GM19324 (cell line): Measurements from ENCODE around the gene CCDC92.
"Not testable (repeated sequence)": the region's sequence is repeated elsewhere in the genome, so short reads cannot be mapped to it uniquely, and the experiment has no call there.

ENCODE experiments used
- ATAC-seq: cut with Tn5 transposase; IDR thresholded peaks from one replicate; pipeline ENCODE4 v1.9.1; 2021; ENCODE audit warnings: mild to moderate bottlenecking, moderate library complexity; ENCODE audit not compliant: unreplicated experiment, low FRiP score

Gene CCDC92

GRCh38 chr12:123951467-123951866, 21.2 kb downstream of the CCDC92 start:
- ATAC-seq: no peak

- ATAC-seq: no peak
These were observed 21.9 kb downstream of the CCDC92 start for GRCh38 chr12:123950476-123951349.

- no peak for ATAC-seq
These were observed 22.9 kb downstream of the CCDC92 start for GRCh38 chr12:123949770-123950165.

- no peak for ATAC-seq
These were observed 23.5 kb downstream of the CCDC92 start for GRCh38 chr12:123948796-123949769.

DNA sequence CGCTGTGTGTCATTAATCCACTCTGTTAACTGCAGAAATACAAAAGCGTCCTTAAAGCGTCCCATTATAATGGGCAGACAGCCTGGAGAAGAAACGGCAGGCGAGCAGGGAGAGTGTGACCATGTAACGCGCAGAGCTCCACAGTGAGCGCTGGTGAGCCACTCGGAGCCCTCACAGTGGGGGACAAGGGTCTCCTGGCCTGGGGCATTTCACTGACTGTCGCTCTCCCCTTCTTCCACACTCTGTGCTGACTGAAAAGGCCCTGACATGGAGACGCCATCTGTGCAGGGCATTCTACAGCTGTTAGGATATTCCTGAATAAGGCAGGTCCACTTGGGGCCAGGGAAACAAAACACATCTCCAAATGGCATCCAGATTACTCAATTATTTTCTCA, 24.2 kb downstream of the CCDC92 start:
- ATAC-seq: no peak

DNA sequence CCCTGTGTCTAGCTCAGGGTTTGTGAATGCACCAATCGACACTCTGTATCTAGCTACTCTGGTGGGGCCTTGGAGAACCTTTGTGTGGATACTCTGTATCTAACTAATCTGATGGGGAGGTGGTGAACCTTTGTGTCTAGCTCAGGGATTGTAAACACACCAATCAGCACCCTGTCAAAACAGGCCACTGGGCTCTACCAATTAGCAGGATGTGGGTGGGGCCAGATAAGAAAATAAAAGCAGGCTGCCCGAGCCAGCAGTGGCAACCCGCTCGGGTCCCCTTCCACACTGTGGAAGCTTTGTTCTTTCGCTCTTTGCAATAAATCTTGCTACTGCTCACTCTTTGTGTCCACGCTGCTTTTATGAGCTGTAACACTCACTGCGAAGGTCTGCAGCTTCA, 25.1 kb downstream of the CCDC92 start:
- ATAC-seq: not testable (repeated sequence)

GRCh38 chr12:123946516-123947505, 25.8 kb downstream of the CCDC92 start:
- ATAC-seq: not testable (repeated sequence)

GRCh38 chr12:123946152-123946515, 26.5 kb downstream of the CCDC92 start:
- no peak for ATAC-seq

DNA sequence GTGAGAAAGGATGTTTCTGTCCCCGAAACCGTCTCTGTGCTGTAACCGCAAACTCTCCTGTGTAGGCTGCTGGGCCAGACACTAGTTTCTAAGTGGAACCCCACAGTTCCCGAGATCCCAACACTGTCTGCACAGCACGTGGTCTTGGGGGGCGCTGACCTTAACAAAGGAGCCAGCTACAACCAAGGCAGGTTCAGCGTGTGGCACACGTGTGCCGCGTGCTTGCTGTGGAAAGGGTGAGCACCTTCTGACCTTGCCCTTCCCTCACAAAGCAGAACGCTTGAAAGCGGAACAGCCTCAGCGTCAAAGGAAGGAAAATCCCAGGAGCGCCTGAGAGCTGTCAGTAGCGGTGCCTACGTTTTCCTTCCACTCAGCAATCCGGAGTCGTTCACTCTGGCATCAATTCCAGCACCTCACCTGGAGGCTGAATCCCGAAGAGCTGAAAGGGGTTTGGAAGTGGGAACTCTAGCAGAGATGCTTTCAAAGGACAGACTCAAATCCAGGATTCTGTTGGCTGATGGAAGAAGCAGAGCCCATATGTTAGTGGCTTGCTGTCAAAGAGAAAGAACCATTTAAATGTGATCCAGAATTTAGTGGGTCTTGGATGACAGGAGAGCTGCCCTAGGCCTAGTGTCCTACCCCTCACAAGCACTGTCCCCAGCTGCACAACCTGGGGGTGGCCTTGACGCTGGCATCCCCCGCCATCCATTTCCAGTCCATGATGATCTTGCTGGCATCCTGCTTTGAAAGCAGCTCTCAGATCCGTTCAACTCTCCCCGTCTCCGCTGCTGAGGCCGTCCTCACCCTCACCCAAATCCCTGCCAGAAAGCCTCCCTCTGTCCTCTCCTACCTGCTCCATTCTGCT, 27.1 kb downstream of the CCDC92 start:
- ATAC-seq: no peak

GRCh38 chr12:123944696-123945095, 27.9 kb downstream of the CCDC92 start:
- ATAC-seq: no peak

DNA sequence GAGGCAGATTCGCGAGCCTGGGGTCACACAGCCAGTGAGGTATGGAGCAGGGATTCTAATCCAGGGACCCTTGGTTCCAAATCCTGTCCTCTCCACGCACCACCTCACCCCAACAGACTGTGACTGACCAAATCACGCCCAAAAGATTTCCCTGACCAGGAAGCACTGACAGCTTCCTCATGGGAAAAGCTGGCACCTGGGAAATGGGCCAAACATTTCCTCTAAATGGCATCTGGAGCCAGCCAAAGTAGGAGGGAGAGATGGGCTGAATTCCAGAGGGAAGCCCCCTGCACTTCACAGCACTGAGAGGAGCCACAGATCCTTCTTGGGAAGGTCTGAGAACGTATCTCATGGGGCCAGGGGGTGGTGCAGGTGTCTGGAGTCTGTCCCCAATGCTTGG, 28.8 kb downstream of the CCDC92 start:
- no peak for ATAC-seq

DNA sequence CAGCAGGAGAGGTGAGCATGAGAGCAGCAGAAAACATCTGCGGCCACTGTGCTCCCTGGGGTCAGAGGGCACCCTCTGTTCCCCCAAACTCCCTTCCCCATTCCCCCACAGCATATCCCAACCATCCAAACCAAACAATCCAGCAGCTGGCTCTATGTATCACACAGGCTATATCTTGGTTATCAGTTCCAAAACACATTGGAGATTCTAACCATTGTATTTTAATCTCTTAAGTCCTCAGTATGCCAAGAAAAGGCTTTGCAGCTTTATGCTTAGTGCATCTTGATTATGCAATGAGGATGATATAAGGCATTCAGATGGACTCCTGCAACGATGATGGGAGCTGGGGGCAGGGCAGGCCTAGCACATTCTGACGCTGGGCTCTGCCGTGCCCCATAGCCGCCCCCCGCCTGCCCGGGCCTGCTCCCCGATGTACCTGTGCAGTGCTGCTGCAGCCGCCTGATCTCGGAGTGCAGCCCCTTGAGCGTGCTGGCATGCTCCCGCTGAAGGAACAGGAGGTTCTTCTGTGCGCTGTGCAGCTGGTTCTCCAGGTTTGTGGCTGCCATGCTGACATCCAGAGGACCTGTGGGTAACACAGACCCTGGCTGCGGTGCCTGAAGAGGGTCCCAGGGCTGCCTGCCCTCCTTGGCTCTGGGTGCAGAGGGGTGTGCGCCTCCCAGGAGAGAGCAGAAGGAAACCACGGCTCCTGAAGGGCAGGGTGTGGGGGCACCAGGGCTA, 29.6 kb downstream of the CCDC92 start:
- ATAC-seq: no peak

DNA sequence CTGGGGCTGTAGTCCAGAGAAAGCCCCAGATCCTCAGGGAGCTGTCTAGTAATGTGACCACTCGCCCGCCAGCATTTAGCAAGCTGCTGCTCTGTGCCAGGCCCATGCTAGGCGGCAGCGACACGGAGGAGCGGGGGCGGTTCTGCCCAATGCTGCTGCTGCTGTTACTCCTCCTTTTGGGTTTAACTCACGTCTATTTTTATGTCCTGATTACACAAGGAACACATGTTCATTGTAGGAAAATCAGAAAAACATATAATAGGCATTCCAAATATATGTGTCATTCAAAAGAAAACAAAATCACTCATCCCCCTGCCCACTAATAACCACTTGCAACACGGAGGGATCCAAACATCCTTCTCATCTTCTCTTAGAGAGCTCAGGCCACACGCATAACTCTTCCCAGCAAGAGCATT, 30.4 kb downstream of the CCDC92 start:
- ATAC-seq: no peak

GRCh38 chr12:123941624-123942237, 30.9 kb downstream of the CCDC92 start:
- ATAC-seq: no peak

DNA sequence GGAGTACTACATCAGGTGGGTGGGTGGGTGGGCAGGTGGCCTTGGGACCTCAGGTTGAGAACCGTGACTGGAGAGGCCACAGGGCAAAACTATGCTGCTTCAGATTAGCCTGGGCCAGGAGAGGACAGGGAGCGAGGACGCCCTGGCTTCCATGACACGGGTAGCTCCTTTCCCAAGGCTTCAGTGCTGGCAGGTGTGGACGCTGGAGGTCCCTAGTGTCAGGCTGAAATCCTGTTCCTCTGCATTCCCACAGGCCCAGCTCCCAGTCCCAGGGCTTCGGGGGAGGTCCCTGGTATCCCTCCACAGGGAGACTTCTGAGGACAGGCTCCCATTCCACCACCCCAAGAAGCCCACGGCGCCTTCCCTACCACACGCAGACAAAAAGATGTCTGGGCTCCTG, 31.6 kb downstream of the CCDC92 start:
- ATAC-seq: no peak

- no peak for ATAC-seq
These were observed 32.0 kb downstream of the CCDC92 start for GRCh38 chr12:123940627-123940966.

DNA sequence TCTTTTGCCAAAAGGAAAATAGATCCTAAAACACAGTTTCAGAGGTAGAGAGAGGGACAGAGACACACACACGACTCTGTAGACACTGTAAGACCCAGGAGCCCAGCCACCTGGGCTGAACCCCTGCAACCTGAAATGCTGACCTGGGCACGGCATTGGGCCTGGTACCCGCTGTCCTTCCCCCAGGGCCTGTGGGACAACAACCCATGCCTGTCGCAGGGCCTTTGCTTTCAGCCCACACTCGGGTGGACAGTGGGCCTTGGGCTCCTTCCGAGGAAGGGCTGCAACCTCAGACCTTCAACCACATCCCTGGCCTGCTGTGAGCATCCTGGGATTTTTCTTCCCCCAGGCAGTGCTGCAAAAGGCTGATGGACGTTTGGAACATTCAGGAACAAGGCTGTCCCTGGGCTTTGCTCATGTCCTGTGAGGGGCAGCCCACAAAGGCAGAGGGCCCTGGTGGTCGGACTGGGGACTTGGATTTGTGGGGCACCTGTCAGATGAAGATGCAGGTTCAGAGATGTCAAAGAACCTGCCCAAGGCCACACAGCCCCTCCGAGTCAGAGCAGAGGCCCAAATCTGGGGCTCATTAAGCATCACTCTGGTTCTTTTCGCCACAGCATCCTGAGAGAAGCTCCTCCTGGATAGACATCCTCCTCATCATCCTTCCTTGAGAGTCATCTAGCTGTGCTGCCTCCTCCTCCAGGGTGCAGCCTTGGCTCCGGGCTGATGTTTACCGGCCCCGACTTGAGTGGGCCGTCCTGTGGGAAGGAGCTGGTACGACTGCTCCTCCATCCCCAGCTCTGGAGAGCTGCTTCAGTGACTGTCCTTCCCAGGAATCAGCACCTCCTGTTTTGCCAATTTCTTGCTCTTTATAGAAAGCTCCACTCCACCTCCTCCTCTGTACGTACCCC, 32.7 kb downstream of the CCDC92 start:
- ATAC-seq: no peak
